CD4-positive, alpha-beta T cell treated with Interleukin-12 subunit alpha and Interleukin-12 subunit beta, for 1 hour (primary cell): ENCODE results near the gene MMUT.
"Not testable (repeated sequence)": the region's sequence is repeated elsewhere in the genome, so short reads cannot be mapped to it uniquely, and the experiment has no call there.

Source experiments
- DNase-seq: peaks from one replicate; pipeline ENCODE4 v3.0.0-alpha.2; 2020

The MMUT gene

DNA sequence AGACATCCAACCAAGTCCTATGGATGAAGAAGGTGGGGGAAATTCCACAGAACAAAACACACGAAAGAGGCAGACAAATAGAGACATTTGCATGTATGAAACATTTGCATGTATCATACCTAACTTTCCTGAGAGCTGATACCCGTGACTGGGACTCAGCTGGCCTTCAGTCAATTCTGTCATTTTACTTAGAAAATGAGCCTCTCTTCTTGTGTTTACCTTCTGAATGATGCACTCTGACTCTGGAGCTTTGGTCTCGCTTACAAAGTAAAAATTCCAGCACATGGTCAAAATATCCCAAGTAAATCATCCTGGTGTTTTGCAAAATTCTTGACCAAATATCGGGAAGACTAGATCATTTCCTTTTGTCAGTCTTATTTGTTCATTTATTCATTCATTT lies 46.9 kb downstream of the MMUT start:
- DNase-seq = no peak

DNA sequence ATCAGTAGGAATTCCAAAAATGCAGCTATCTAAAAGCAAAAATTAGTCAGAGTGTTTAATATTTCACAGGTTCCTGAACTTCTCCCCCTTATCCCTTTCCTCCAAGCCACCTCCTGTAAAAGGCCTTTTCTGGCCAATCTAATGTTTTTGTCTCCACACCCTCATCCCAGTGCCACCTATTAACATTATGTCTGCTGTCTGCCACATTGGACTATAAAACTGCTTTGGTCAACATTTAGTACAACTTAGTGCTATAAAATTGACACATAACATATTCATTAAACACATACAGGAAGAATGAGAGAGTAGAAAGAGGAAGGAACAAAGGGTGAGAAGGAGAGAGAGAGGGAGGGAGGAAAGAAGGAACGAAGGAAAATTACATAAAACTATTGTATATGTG lies 47.7 kb downstream of the MMUT start:
- no peak for DNase-seq

DNA sequence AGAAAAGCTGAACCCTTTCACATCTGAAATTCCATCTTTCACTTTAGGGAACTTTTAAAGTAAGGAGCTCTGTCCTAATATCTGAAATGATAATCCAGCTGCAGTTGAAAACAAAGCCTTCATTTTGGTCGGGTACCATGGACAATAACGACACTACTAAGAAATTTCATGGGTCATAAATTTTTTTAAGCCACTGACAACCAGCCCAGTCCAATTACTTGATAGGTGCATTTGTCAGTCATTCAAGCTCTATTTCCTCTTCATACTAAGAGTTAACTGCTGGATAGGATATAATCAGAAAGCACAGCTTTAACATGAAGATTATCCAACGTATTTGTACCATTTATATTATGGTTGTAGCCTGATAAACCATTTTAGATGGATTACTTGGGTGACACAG lies 52.5 kb downstream of the MMUT start:
- no peak for DNase-seq

DNA sequence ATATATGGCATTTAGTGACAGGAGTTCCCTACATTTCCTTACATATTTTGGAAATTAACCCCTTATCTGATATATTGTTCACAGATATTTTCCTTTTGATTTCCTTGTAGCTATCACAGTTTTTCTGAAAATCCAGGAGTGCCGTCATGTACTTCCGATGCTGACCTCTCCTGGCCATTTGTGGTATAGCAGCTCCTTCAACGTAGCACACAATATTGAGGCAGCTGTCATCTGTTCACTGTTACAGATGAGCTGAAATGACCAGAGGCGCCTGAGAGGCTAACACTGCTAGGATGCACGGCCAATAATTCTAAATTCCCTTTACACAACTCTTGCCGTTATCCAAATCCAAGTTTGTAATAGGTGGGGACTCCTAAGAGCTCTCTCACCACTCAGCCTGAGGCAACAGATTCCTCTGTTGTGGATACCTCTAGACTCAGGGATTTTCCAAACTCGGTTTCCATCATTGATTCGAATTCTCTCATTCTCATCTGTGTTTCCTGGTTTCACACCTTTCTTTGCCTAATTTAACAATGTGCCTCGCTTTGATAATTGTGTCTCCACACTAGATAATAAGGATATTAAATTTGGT lies 53.0 kb downstream of the MMUT start:
- peak; percentile 52 for DNase-seq

DNA sequence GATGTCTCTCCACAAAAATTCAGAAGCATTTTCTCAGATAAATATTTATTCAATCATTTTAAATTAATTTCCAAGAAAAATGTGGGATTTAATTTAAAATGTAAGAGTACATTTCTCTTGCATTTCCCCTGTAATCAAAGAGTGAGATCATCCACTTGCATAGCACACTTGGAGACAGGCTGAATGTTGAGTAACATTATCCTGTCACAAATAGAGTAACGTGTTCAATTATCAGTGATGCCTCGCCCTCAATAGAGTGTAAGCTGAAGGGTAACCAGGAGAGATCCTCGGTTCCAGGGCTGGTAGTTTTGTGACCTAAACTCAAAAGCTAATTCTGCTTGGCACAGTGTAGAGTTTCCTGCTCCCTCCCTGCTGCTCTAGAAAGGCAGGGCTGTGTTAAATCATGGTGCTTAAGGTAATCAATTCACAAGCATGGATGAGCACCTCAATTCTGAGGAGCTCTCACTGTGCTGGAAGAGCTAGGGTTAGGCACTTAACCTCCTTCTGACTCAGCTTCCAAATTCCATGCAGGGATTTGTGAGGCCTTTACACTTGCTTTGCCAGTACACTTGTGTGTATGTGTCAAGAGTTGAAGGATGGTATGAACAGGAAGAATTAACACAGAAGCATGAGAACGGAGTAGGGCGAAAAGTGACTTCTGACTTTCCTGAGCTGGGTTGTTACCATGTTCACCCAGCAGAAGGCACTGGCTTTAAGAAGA lies 56.6 kb downstream of the MMUT start:
- no peak for DNase-seq

DNA sequence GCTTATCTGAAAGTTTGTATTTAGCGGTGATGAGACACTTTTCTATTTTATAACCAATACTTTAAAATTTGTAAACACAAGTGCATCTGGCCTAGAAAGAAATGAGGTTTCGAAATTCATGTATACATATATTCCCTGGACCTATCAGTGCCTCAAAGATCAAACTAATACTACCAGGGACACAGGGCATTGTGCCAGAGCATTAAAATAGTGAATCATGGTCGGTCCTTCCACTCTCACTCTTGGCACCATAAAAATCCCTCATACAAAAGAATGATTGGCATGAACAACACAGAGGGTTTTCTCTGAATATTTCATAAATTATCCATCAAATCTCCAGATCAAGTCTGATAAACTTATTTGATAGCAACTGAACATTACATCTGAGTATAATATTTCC lies 62.0 kb downstream of the MMUT start:
- no peak for DNase-seq

DNA sequence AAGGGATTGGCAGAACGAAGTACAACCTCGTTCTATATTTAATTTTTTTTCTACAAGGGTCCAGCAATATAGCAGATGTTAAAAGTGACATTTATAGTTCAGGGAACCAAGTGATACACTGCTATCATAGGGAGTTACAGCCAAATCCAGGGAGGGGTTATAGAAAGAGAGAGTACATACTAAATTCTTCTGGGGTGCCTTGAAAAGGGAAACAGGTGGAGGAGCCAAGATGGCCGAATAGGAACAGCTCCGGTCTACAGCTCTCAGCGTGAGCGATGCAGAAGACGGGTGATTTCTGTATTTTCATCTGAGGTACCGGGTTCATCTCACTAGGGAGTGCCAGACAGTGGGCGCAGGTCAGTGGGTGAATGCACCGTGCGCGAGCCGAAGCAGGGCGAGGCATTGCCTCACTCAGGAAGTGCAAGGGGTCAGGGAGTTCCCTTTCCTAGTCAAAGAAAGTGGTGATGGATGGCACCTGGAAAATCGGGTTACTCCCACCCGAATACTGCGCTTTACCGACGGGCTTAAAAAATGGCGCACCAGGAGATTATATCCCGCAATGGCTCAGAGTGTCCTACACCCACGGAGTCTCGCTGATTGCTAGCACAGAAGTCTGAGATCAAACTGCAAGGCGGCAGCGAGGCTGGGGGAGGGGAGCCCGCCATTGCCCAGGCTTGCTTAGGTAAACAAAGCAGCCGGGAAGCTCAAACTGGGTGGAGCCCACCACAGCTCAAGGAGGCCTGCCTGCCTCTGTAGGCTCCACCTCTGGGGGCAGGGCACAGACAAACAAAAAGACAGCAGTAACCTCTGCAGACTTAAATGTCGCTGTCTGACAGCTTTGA lies 76.2 kb downstream of the MMUT start:
- not testable (repeated sequence) for DNase-seq

DNA sequence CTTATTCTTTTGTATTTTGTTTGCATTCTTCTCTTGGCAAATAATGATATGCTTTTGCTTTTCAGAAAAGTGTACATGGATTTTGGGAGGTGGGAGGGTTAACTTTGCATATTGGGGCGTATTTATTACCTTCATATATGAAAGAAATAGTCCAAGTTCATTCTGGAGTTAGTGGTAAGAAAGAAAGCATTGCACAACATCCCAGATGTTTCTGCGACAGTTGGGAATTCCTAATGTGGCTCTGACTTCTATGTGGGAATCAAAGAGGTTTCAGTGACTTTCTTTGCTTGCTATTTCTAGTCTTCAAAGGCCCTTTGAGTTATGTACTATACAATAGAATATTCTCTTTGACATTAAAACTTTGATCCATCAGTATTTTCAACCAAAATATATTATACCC lies 78.1 kb downstream of the MMUT start:
- no peak for DNase-seq
